Natural killer cell (primary cell): ENCODE results near the gene CIZ1. TPM values are rescaled to one million over a fixed set of nuclear protein-coding genes. Genes with fewer than 3 reads are reported as not detected.

Source experiments
- ATAC-seq, 3 donors: fragments of 150-1000 bp in 2 of 3; fragments of 200-7000 bp in 1 of 3; cut with Tn5 transposase; 1 replicate in 1 of 3; 2 replicates in 2 of 3; pipeline ENCODE4 v1.10.0; 2021; ENCODE audit warnings: mild to moderate bottlenecking in 2 of 3, moderate library complexity in 2 of 3
- DNase-seq, 2 donors: peaks; one replicate each; pipeline versions ENCODE4 v3.0.0 to v3.0.0-alpha.2; 2013 to 2021; ENCODE audit warnings: mixed read lengths in 1 of 2
- H3K27ac ChIP-seq: one replicate; pipeline ENCODE4 v1.5.1; 2013; ENCODE audit warnings: mild to moderate bottlenecking, low read length
- H3K27me3 ChIP-seq: one replicate; pipeline ENCODE4 v1.6.1; 2013; ENCODE audit warnings: low read length; ENCODE audit not compliant: control insufficient read depth, insufficient read depth
- H3K36me3 ChIP-seq: one replicate; pipeline ENCODE4 v1.6.1; 2013; ENCODE audit warnings: low read length; ENCODE audit not compliant: control insufficient read depth, insufficient read depth
- H3K4me1 ChIP-seq: one replicate; pipeline ENCODE4 v1.6.1; 2013; ENCODE audit warnings: low read length; ENCODE audit not compliant: control insufficient read depth, insufficient read depth
- H3K4me3 ChIP-seq: one replicate; pipeline ENCODE4 v1.5.1; 2013; ENCODE audit warnings: low read length
- H3K9me3 ChIP-seq: one replicate; pipeline ENCODE4 v1.6.1; 2013; ENCODE audit warnings: low read length; ENCODE audit not compliant: control insufficient read depth, insufficient read depth
- H3K27ac Mint-ChIP-seq, 2 donors: one replicate each; pipeline ENCODE4 v1.8.0; 2022; ENCODE audit warnings: mild to moderate bottlenecking in 2 of 2, mixed read lengths in 2 of 2, moderate library complexity in 1 of 2
- H3K27me3 Mint-ChIP-seq, 2 donors: one replicate each; pipeline ENCODE4 v1.8.0; 2022; ENCODE audit warnings: low read depth in 2 of 2, mixed read lengths in 2 of 2
- H3K36me3 Mint-ChIP-seq: one replicate; pipeline ENCODE4 v1.8.0; 2022; ENCODE audit warnings: mixed read lengths
- H3K4me1 Mint-ChIP-seq, 2 donors: one replicate each; pipeline ENCODE4 v1.8.0; 2022; ENCODE audit warnings: mixed read lengths in 2 of 2
- H3K4me3 Mint-ChIP-seq: one replicate; pipeline ENCODE4 v1.8.0; 2022; ENCODE audit warnings: mild to moderate bottlenecking, moderate library complexity, mixed read lengths
- H3K9me3 Mint-ChIP-seq, 2 donors: one replicate each; pipeline ENCODE4 v1.8.0; 2022; ENCODE audit warnings: mixed read lengths in 2 of 2
- CTCF ChIP-seq: fragments of 200-600 bp; IDR thresholded peaks from one replicate; pipeline ENCODE4 v1.8.0; 2022; ENCODE audit warnings: antibody characterized with exemption
- WGBS: methylation state at CpG from one replicate; pipeline ENCODE4 v1.1.7; 2013; ENCODE audit warnings: missing lambda C conversion rate; ENCODE audit not compliant: insufficient coverage; 5-methylcytosine and 5-hydroxymethylcytosine counted together
- intact Hi-C: fragments of 100-400 bp; cut with micrococcal nuclease; formaldehyde crosslinking; loops from one replicate; pipeline ENCODE4 v1.14.2; 2022
- total RNA-seq, 4 donors: library from RNA; stranded (reverse); fragments of 120-200 nt in 1 of 4; gene quantifications; one replicate each; pipeline versions ENCODE4 v1.2.3 to v1.2.4, GENCODE V29; 2013 to 2022

Gene CIZ1
- total RNA-seq, 3 donors from 2014 or later (not counting 1 experiment from before 2014, with no cell fraction given): 152 to 165 (median 159) TPM

- Histone ChIP-seq H3K27me3 (no peaks in the 10 kb centered on the region), H3K27ac (no peak overlapping the region), H3K9me3 (no peaks in the 10 kb centered on the region), H3K4me3 (peak overlapping the region; percentile 29), H3K4me1 (peaks cover 17% of the 10 kb centered on the region), H3K36me3 (no peaks in the 10 kb centered on the region)
- Mint-ChIP-seq H3K4me3 (peak overlapping the region; percentile 84), H3K27ac (peak overlapping the region; percentile 64 to 69), H3K9me3 (no peaks in the 10 kb centered on the region), H3K4me1 (peaks cover 11 to 12% of the 10 kb centered on the region in 2 donors), H3K27me3 (peaks cover 0 to 4% of the 10 kb centered on the region in 2 donors), H3K36me3 (no peaks in the 10 kb centered on the region)
- 26% methylated on average over 47 of the region's 47 CpGs for WGBS
- no peak for TF ChIP-seq CTCF
- intact Hi-C loops: loop anchor here (1.0 kb wide), 1 partner anchor 32 kb away; no protein-coding TSS in a partner anchor
- ATAC-seq (peak; percentile 94 to 97 (median 96)), DNase-seq (peak; percentile 84 to 94)
Measured at GRCh38 chr9:128218518-128219389, 27.4 kb upstream of the CIZ1 start.

- Histone ChIP-seq H3K27ac (no peak overlapping the region), H3K27me3 (no peaks in the 10 kb centered on the region), H3K36me3 (no peaks in the 10 kb centered on the region), H3K9me3 (no peaks in the 10 kb centered on the region), H3K4me1 (peaks cover 17% of the 10 kb centered on the region), H3K4me3 (peak overlapping the region; percentile 29)
- intact Hi-C loops: loop anchor here (1.0 kb wide), 1 partner anchor 32 kb away; no protein-coding TSS in a partner anchor
- ATAC-seq (no peak), DNase-seq (no peak)
- peaks cover 0 to 4% of the 10 kb centered on the region in 2 donors for H3K27me3 Mint-ChIP-seq
- H3K36me3 Mint-ChIP-seq: no peaks in the 10 kb centered on the region
- peak overlapping the region; percentile 84 for H3K4me3 Mint-ChIP-seq
- 86% methylated on average over 11 of the region's 11 CpGs for WGBS
- peak overlapping the region; percentile 64 to 69 for H3K27ac Mint-ChIP-seq
- peaks cover 11 to 12% of the 10 kb centered on the region in 2 donors for H3K4me1 Mint-ChIP-seq
- H3K9me3 Mint-ChIP-seq: no peaks in the 10 kb centered on the region
- TF ChIP-seq CTCF: no peak
Measured at GRCh38 chr9:128218172-128218517, 26.8 kb upstream of the CIZ1 start.

- DNase-seq (no peak), ATAC-seq (no peak)
- no peaks in the 10 kb centered on the region for H3K9me3 ChIP-seq
- Mint-ChIP-seq H3K9me3 (no peaks in the 10 kb centered on the region), H3K27me3 (peaks cover 0 to 6% of the 10 kb centered on the region in 2 donors), H3K27ac (no peak overlapping the region), H3K4me1 (peaks cover 11 to 12% of the 10 kb centered on the region in 2 donors), H3K4me3 (no peak overlapping the region), H3K36me3 (no peaks in the 10 kb centered on the region)
- H3K27ac ChIP-seq: no peak overlapping the region
- H3K4me1 ChIP-seq: peaks cover 17% of the 10 kb centered on the region
- no peaks in the 10 kb centered on the region for H3K27me3 ChIP-seq
- 96% methylated on average over 16 of the region's 16 CpGs for WGBS
- H3K36me3 ChIP-seq: no peaks in the 10 kb centered on the region
- intact Hi-C loops: no loop called here
- no peak for TF ChIP-seq CTCF
- H3K4me3 ChIP-seq: no peak overlapping the region
Measured at GRCh38 chr9:128216781-128217553, 25.6 kb upstream of the CIZ1 start.
